CD4-positive, alpha-beta T cell (primary cell): ENCODE measurements around the gene GCNT2. TPM values are rescaled to one million over a fixed set of nuclear protein-coding genes. Genes with fewer than 3 reads are reported as not detected.

Experiments used
- ATAC-seq: fragments of 200-7000 bp; cut with Tn5 transposase; one replicate; pipeline ENCODE4 v1.10.0; 2022; ENCODE audit warnings: mild to moderate bottlenecking; ENCODE audit not compliant: poor library complexity
- CTCF ChIA-PET: fragments of 350-600 bp; sonication (Branson Sonifier 250); formaldehyde crosslinking; loops from one replicate; lab custom pipeline; 2021; ENCODE audit warnings: antibody characterized with exemption, inconsistent platforms; lab: Charles Lee
- POLR2A ChIA-PET: fragments of 350-600 bp; sonication (Branson Sonifier 250); formaldehyde crosslinking; loops from one replicate; lab custom pipeline; 2021; ENCODE audit warnings: antibody characterized with exemption, inconsistent platforms; lab: Charles Lee
- DNase-seq, 14 experiments: peaks; one replicate each; pipeline ENCODE4 v3.0.0-alpha.2; 2013 to 2020; ENCODE audit warnings: mixed read lengths in 2 of 14
- H3K27ac ChIP-seq, 2 donors: one replicate each; pipeline versions ENCODE4 v1.5.1 to v1.7.0; 2013; ENCODE audit warnings: low read length in 2 of 2, low read depth in 1 of 2, mild to moderate bottlenecking in 1 of 2
- H3K27me3 ChIP-seq, 2 experiments: 1 replicate in 1 of 2; 2 replicates in 1 of 2; pipeline versions ENCODE4 v1.6.1 to v1.7.0; 2013; ENCODE audit warnings: low read length in 2 of 2, control low read depth in 1 of 2, mild to moderate bottlenecking in 1 of 2, moderate library complexity in 1 of 2; ENCODE audit not compliant: insufficient read depth in 2 of 2, control insufficient read depth in 1 of 2
- H3K36me3 ChIP-seq: one replicate; pipeline ENCODE4 v1.6.1; 2013; ENCODE audit warnings: low read length, control low read depth; ENCODE audit not compliant: insufficient read depth
- H3K4me1 ChIP-seq: one replicate; pipeline ENCODE4 v1.6.1; 2013; ENCODE audit warnings: low read length, control low read depth; ENCODE audit not compliant: insufficient read depth
- H3K4me3 ChIP-seq: one replicate; pipeline ENCODE4 v1.5.1; 2013; ENCODE audit warnings: mild to moderate bottlenecking, low read length, moderate library complexity
- H3K9me3 ChIP-seq, 2 experiments: 1 replicate in 1 of 2; 2 replicates in 1 of 2; pipeline versions ENCODE4 v1.6.1 to v1.7.0; 2013; ENCODE audit warnings: low read length in 2 of 2, mild to moderate bottlenecking in 2 of 2, control low read depth in 1 of 2, moderate library complexity in 1 of 2; ENCODE audit not compliant: control insufficient read depth in 1 of 2, insufficient read depth in 1 of 2
- H3K27ac Mint-ChIP-seq: one replicate; pipeline ENCODE4 v1.8.0; 2020; ENCODE audit warnings: mixed read lengths
- H3K27me3 Mint-ChIP-seq: one replicate; pipeline ENCODE4 v1.8.0; 2021; ENCODE audit warnings: mixed read lengths
- H3K36me3 Mint-ChIP-seq: one replicate; pipeline ENCODE4 v1.8.0; 2021; ENCODE audit warnings: low read depth, mixed read lengths
- H3K4me1 Mint-ChIP-seq: one replicate; pipeline ENCODE4 v1.8.0; 2021; ENCODE audit warnings: low read depth, mixed read lengths
- H3K4me3 Mint-ChIP-seq: one replicate; pipeline ENCODE4 v1.8.0; 2020; ENCODE audit warnings: mild to moderate bottlenecking, mixed read lengths
- H3K9me3 Mint-ChIP-seq: one replicate; pipeline ENCODE4 v1.8.0; 2020; ENCODE audit warnings: mixed read lengths
- intact Hi-C, 2 experiments: fragments of 100-400 bp; cut with DNase I in 1 of 2; cut with micrococcal nuclease in 1 of 2; formaldehyde crosslinking; loops; one replicate each; pipeline versions ENCODE4 v1.15.1 to v1.9.0; 2023 to 2025; cut with DNase I, micrococcal nuclease
- total RNA-seq, 174 experiments: library from RNA in 2 of 174; stranded (reverse) in 2 of 174; gene quantifications; one replicate each; pipeline ENCODE4 v1.2.3 and lab custom pipeline; 2021 to 2026
- TF ChIP-seq, protein P1 (sequence below): fragments of 200-600 bp; IDR thresholded peaks from one replicate; pipeline ENCODE4 v1.8.0; 2022; ENCODE audit warnings: antibody characterized with exemption, mild to moderate bottlenecking

The GCNT2 gene
- total RNA-seq, 2 experiments from 2014 or later: 1.5 to 1.8 TPM

DNA sequence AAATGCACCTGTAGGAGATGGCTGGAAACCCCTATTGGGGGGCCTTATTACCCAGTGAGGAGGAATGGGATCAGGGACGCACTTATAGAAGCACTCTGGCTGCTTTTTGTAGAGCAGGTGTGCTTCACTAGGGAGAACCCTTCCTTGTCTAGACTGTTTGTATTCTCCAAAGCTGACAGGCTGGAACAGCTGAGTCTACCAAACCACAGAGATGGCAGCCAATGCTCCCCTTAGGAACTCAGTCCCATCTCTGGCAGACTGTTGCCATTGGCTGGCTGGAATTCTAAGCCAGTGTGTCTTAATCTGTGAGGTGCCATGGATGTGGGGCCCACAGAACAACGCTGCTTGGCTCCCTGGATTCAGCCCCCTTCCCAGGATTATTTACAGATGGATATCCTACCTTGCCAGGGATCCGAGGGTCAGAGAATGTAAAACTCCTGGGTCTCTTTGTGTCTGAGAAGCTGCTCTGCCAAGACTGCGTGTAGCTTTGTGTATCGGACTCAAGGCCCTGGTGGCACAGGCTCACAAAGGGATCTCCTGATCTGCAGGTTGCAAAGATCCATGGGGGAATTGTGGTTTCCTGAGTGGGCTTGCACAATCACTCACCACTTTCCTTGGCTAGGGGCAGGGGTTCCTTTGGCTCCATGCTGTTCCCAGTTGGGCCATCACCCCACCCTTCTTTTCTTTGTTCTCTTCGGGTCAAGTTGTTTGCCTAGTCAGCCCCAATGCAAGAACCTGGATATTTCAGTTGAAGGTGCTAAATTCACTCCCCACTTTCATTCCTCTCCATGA is 147.2 kb downstream of the GCNT2 start:
- CTCF ChIA-PET: no interaction called here
- no peaks in the 10 kb centered on the region for H3K36me3 ChIP-seq
- no peak overlapping the region for H3K4me3 ChIP-seq
- intact Hi-C loops: no loop called here
- peaks cover 13% of the 10 kb centered on the region for H3K27me3 Mint-ChIP-seq
- no peak overlapping the region for H3K27ac Mint-ChIP-seq
- no peak overlapping the region for H3K27ac ChIP-seq
- H3K36me3 Mint-ChIP-seq: no peaks in the 10 kb centered on the region
- peaks cover 10 to 15% of the 10 kb centered on the region in 2 experiments for H3K27me3 ChIP-seq
- peaks cover 0 to 3% of the 10 kb centered on the region in 2 experiments for H3K9me3 ChIP-seq
- no peaks in the 10 kb centered on the region for H3K4me1 Mint-ChIP-seq
- no peak overlapping the region for H3K4me3 Mint-ChIP-seq
- TF ChIP-seq, protein P1, sequence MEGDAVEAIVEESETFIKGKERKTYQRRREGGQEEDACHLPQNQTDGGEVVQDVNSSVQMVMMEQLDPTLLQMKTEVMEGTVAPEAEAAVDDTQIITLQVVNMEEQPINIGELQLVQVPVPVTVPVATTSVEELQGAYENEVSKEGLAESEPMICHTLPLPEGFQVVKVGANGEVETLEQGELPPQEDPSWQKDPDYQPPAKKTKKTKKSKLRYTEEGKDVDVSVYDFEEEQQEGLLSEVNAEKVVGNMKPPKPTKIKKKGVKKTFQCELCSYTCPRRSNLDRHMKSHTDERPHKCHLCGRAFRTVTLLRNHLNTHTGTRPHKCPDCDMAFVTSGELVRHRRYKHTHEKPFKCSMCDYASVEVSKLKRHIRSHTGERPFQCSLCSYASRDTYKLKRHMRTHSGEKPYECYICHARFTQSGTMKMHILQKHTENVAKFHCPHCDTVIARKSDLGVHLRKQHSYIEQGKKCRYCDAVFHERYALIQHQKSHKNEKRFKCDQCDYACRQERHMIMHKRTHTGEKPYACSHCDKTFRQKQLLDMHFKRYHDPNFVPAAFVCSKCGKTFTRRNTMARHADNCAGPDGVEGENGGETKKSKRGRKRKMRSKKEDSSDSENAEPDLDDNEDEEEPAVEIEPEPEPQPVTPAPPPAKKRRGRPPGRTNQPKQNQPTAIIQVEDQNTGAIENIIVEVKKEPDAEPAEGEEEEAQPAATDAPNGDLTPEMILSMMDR: no peak
- no peaks in the 10 kb centered on the region for H3K4me1 ChIP-seq
- POLR2A ChIA-PET: no interaction called here
- ATAC-seq (no peak), DNase-seq (no peak)
- peaks cover 7% of the 10 kb centered on the region for H3K9me3 Mint-ChIP-seq

DNA sequence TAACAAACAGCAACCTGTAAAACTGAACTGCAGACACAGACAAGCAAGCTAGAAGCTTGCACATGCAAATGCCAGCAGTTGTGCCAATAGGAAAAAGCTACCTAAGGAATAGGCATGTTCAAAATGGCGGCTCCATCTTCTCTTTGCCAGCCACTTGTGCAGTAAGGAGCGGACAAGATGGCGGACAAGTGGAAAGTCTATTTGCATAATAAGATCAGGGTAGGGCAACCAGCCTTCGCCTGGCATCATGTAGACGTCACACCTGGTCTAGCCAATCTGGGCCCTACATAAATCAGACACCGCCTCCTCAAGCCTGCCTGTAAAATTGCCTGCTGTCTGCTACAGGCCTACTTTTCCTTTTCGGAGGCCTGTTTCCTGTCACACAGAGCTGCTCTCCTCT is 155.3 kb downstream of the GCNT2 start:
- peaks cover 0 to 3% of the 10 kb centered on the region in 2 experiments for H3K9me3 ChIP-seq
- Mint-ChIP-seq H3K4me1 (no peaks in the 10 kb centered on the region), H3K27ac (no peak overlapping the region), H3K9me3 (no peaks in the 10 kb centered on the region), H3K4me3 (no peak overlapping the region), H3K36me3 (no peaks in the 10 kb centered on the region), H3K27me3 (peaks cover 5% of the 10 kb centered on the region)
- no peaks in the 10 kb centered on the region for H3K4me1 ChIP-seq
- DNase-seq: no peak
- ChIA-PET POLR2A (no interaction called here), CTCF (no interaction called here)
- H3K4me3 ChIP-seq: no peak overlapping the region
- no peaks in the 10 kb centered on the region for H3K36me3 ChIP-seq
- no peaks in the 10 kb centered on the region for H3K27me3 ChIP-seq
- H3K27ac ChIP-seq: no peak overlapping the region
- TF ChIP-seq, protein P1: no peak
- ATAC-seq: no peak
- intact Hi-C loops: no loop called here

DNA sequence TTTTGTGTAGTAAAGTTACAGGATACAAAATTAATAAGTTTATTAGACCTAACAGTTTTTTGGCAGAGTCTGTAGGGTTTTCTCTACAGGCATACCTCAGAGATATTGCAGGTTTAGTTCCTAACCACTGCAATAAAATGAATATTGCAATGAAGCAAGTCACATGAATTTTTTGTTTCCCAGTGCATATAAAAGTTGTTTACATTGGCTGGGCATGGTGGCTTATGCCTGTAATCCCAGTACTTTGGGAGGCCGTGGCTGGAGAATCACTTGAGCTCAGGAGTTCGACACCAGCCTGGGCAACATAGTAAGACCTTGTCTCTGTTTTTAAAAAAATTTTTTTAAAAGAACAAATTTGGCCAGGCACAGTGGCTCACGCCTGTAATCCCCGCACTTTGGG is 157.3 kb downstream of the GCNT2 start:
- no peak overlapping the region for H3K27ac Mint-ChIP-seq
- Histone ChIP-seq H3K36me3 (no peaks in the 10 kb centered on the region), H3K4me1 (no peaks in the 10 kb centered on the region), H3K4me3 (no peak overlapping the region), H3K27me3 (no peaks in the 10 kb centered on the region), H3K9me3 (peaks cover 0 to 3% of the 10 kb centered on the region in 2 experiments), H3K27ac (no peak overlapping the region)
- H3K4me1 Mint-ChIP-seq: peaks cover 11% of the 10 kb centered on the region
- intact Hi-C loops: no loop called here
- TF ChIP-seq, protein P1: no peak
- ChIA-PET CTCF (no interaction called here), POLR2A (no interaction called here)
- ATAC-seq (no peak), DNase-seq (no peak)
- H3K36me3 Mint-ChIP-seq: no peaks in the 10 kb centered on the region
- H3K27me3 Mint-ChIP-seq: peaks cover 5% of the 10 kb centered on the region
- no peaks in the 10 kb centered on the region for H3K9me3 Mint-ChIP-seq
- H3K4me3 Mint-ChIP-seq: no peak overlapping the region

Other genes with a start within 250 kb of the GCNT2 start
- gene TFAP2A, start 106.3 kb upstream of the GCNT2 start, total RNA-seq: under 1 TPM in 1 of 2 experiments, not detected in 1; 0.16 TPM
- not detected for gene C6orf52, start 173.3 kb downstream of the GCNT2 start, total RNA-seq
- gene PAK1IP1, start 173.6 kb downstream of the GCNT2 start, total RNA-seq: 1 to 10 TPM; 4.1 to 5.8 TPM
- 10 to 100 TPM; 14.4 to 14.6 TPM for gene TMEM14C, start 201.7 kb downstream of the GCNT2 start, total RNA-seq
- 10 to 100 TPM; 41.8 to 44.1 TPM for gene TMEM14B, start 226.5 kb downstream of the GCNT2 start, total RNA-seq